Measurements from ENCODE around the gene CCDC3.

The CCDC3 gene

DNA sequence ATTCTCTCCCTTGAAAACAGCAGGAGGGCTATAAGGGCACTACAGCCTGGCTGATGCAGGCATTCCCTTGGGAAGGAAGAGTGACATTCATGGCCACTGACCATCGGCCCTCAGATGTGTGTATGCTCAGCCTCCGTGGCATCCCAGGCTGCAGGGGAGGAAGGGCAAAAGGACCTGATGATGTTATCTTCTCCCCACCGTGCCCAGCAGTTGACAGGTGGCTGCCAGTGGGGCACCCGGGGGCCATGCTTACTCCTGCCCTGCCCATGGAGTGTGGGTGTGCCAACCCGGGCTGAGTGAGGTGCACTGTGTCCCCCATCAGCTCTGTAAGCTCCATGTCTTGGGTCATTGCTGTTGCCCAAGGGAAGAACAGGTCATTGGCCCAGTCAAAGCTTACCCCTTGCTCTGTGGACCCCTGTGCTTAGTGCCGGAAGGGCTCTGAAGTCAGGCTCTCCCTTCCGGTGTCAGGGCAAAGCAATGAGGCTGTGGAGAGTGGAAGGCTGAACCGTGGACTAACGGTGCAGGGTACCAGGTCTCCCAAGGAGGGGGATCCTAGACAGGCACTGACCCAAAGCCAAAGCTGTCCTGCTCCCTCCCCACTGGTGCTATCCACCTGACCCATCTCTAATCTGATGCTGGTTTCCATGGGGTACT lies 92.2 kb downstream of the CCDC3 start:
- TF ChIP-seq REST (IDR thresholded peaks at IDR 0.05; ENCODE audit: insufficient read depth in 1 of 2, low read depth in 2 of 2, low read length in 2 of 2) (no peak), TAF1 (IDR thresholded peaks at IDR 0.05; ENCODE audit: borderline replicate concordance, insufficient read depth, low read length) (no peak), POLR2AphosphoS5 (IDR thresholded peaks at IDR 0.05; ENCODE audit: low read depth, low read length) (no peak), SIN3A (IDR thresholded peaks at IDR 0.05; ENCODE audit: borderline replicate concordance, insufficient read depth, low read length) (no peak), FOXP2 (optimal IDR thresholded peaks at IDR 0.05; ENCODE audit: borderline replicate concordance, extremely low read depth, extremely low read length, insufficient read depth) (no peak)

GRCh38 chr10:12908773-12909172 lies 92.7 kb downstream of the CCDC3 start:
- TF ChIP-seq REST (IDR thresholded peaks at IDR 0.05; ENCODE audit: insufficient read depth in 1 of 2, low read depth in 2 of 2, low read length in 2 of 2) (0 out of 4 replicates have a peak, but pooled peaks of 1 of the 2 experiments have one; percentile 31), POLR2AphosphoS5 (IDR thresholded peaks at IDR 0.05; ENCODE audit: low read depth, low read length) (no peak), FOXP2 (optimal IDR thresholded peaks at IDR 0.05; ENCODE audit: borderline replicate concordance, extremely low read depth, extremely low read length, insufficient read depth) (no peak)

GRCh38 chr10:12907656-12908055 lies 93.9 kb downstream of the CCDC3 start:
- TF ChIP-seq SIN3A (IDR thresholded peaks at IDR 0.05; ENCODE audit: borderline replicate concordance, insufficient read depth, low read length): no peak

- TF ChIP-seq TAF1 (IDR thresholded peaks at IDR 0.05; ENCODE audit: borderline replicate concordance, insufficient read depth, low read length) (no peak), SIN3A (IDR thresholded peaks at IDR 0.05; ENCODE audit: borderline replicate concordance, insufficient read depth, low read length) (no peak), REST (IDR thresholded peaks at IDR 0.05; ENCODE audit: insufficient read depth in 1 of 2, low read depth in 2 of 2, low read length in 2 of 2) (no peak), POLR2AphosphoS5 (IDR thresholded peaks at IDR 0.05; ENCODE audit: low read depth, low read length) (no peak), FOXP2 (optimal IDR thresholded peaks at IDR 0.05; ENCODE audit: borderline replicate concordance, extremely low read depth, extremely low read length, insufficient read depth) (no peak)
Observed at GRCh38 chr10:12906051-12906541, 95.4 kb downstream of the CCDC3 start.

DNA sequence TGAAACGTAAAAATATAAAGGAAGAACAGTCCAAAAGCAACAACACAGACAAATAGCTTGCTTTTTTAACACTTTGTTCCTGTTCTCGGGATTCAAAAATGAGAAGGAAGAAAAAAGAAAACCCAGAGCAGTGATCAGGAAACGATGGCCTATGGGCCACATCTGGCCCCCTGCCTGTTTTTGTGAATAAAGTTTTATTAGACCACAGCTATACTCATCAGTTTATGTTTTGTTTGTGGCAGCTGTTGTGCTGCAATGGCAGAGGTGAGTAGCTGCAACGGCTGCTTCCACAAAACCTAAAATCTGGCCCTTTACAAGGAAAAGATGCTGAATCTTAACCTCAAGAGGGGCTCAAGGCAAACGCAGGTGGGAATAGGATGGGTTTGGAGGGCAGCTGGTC lies 96.4 kb downstream of the CCDC3 start:
- TF ChIP-seq TAF1 (IDR thresholded peaks at IDR 0.05; ENCODE audit: borderline replicate concordance, insufficient read depth, low read length) (no peak), SIN3A (IDR thresholded peaks at IDR 0.05; ENCODE audit: borderline replicate concordance, insufficient read depth, low read length) (no peak), REST (IDR thresholded peaks at IDR 0.05; ENCODE audit: insufficient read depth in 1 of 2, low read depth in 2 of 2, low read length in 2 of 2) (no peak), POLR2AphosphoS5 (IDR thresholded peaks at IDR 0.05; ENCODE audit: low read depth, low read length) (no peak), FOXP2 (optimal IDR thresholded peaks at IDR 0.05; ENCODE audit: borderline replicate concordance, extremely low read depth, extremely low read length, insufficient read depth) (no peak)

Data from PFSK-1 (cell line).